Thymus (tissue), 11 donors: ENCODE measurements around the gene GPR137C. TPM values are rescaled to one million over a fixed set of nuclear protein-coding genes. Genes with fewer than 3 reads are reported as not detected.
"Not testable (repeated sequence)": the region's sequence is repeated elsewhere in the genome, so short reads cannot be mapped to it uniquely, and the experiment has no call there.

Experiments used
- DNase-seq, 9 donors: peaks; one replicate each; pipeline ENCODE4 v3.0.0-alpha.2; 2013; ENCODE audit warnings: low spot score in 9 of 9, low read depth in 6 of 9, missing footprints in 1 of 9
- H3K27ac ChIP-seq, 2 donors: one replicate each; pipeline ENCODE4 v1.5.1; 2013; ENCODE audit warnings: control low read depth in 1 of 2, low read depth in 1 of 2, low read length in 1 of 2, mild to moderate bottlenecking in 1 of 2, moderate library complexity in 1 of 2
- H3K27me3 ChIP-seq, 2 donors: one replicate each; pipeline ENCODE4 v1.5.1; 2013; ENCODE audit warnings: low read length in 1 of 2; ENCODE audit not compliant: control insufficient read depth in 2 of 2, insufficient read depth in 1 of 2
- H3K36me3 ChIP-seq, 2 donors: one replicate each; pipeline ENCODE4 v1.5.1; 2013; ENCODE audit warnings: low read length in 1 of 2, mild to moderate bottlenecking in 1 of 2, moderate library complexity in 1 of 2; ENCODE audit not compliant: control insufficient read depth in 2 of 2, insufficient read depth in 2 of 2
- H3K4me1 ChIP-seq, 2 donors: one replicate each; pipeline ENCODE4 v1.5.1; 2013; ENCODE audit warnings: low read length in 2 of 2; ENCODE audit not compliant: control insufficient read depth in 2 of 2, insufficient read depth in 2 of 2
- H3K4me3 ChIP-seq, 2 donors: one replicate each; pipeline ENCODE4 v1.5.1; 2013; ENCODE audit warnings: low read length in 2 of 2, control low read depth in 1 of 2, mild to moderate bottlenecking in 1 of 2
- H3K9me3 ChIP-seq, 2 donors: one replicate each; pipeline ENCODE4 v1.5.1; 2013; ENCODE audit warnings: low read length in 1 of 2, mild to moderate bottlenecking in 1 of 2; ENCODE audit not compliant: control insufficient read depth in 2 of 2, insufficient read depth in 1 of 2
- WGBS: extraction: QIAGEN DNeasy Blood & Tissue Kit; methylation state at CpG from one replicate; pipeline ENCODE4 v1.1.7; 2013; 5-methylcytosine and 5-hydroxymethylcytosine counted together
- polyA plus RNA-seq: library from polyadenylated mRNA; stranded (reverse); fragments of 200-250 nt; gene quantifications from one replicate; pipeline ENCODE4 v1.2.3, GENCODE V29; 2013
- total RNA-seq: library from RNA; stranded (reverse); fragments of 120-200 nt; gene quantifications from one replicate; pipeline ENCODE4 v1.2.4, GENCODE V29; 2013
- donor health status: healthy.

Gene GPR137C
- total and polyA plus RNA-seq, 2 donors, result 0.52 to 1.3 TPM

DNA sequence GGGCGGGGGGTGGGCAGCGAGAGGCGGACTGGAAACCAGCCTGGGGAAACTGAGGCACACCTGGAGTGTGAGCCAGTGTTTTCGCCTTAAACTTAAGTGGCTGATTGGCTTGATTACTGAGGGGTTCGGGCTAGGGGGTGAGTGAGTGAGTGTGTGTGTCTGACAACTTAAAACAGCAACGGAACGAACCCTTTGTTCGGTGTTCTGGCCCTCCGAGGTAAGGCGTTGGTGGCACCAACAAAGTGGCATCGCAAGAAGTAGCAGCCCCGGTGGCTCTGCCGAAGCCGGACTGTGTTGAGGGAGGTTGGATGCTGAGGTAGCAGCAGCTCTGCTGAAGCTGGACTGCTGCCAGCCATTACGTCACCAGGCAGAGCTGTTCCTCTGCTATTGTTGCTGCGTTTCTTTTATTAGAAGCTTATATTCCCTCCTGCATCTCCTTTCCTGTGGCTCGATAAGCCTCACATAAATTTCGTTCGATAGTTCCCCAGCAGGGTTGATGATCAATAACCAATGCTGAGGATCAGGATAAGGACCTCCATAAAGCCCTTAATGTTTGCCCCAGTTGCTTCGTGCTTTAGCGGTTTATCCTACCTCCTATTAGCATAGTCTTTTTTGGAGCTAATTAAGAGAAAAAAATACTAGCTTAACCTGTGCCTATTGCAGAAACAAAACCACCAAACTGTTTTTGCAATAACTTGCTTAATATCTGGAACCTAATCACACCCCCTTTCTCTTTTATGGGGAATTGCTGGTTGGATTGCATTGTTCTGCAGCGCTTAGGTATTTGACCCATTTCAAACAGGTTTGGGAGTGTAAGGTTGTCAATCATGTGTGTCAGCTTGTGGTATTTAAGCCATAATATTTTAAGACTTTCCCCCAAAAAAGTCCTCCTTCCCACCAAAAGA lies 1.3 kb downstream of the GPR137C start:
- no peaks in the 10 kb centered on the region for H3K36me3 ChIP-seq
- H3K27me3 ChIP-seq, result peaks cover 0 to 11% of the 10 kb centered on the region in 2 donors
- 8% methylated on average over 22 of the region's 22 CpGs for whole genome bisulfite sequencing
- H3K4me1 ChIP-seq, result peaks cover 17 to 18% of the 10 kb centered on the region in 2 donors
- no peaks in the 10 kb centered on the region for H3K9me3 ChIP-seq
- peak in 7 of 9 donors; percentile 39 to 80 (median 64) for DNase-seq
- H3K27ac ChIP-seq, result no peak overlapping the region
- peak overlapping the region; percentile 63 to 68 for H3K4me3 ChIP-seq

DNA sequence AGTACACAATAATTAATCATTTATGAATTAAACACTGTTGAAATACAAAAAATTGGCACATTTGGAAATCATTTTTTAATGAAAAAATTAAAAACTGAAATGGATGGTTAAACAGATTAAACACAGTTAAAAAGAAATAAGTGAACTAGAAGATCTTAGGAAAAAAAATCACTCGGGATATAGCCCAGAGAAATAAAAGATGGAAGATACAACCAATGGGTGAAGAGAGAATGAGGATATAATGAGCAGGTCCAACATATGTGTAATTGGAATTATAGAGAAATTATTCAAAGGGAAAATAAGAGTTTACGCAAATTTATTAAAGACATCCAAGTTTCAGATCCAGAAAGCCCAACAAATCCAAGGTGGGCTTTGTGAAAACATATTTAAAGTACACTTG lies 6.1 kb downstream of the GPR137C start:
- DNase-seq, result no peak
- Histone ChIP-seq H3K27me3 (peaks cover 0 to 7% of the 10 kb centered on the region in 2 donors), H3K27ac (no peak overlapping the region), H3K36me3 (no peaks in the 10 kb centered on the region), H3K4me3 (no peak overlapping the region), H3K4me1 (peaks cover 5 to 7% of the 10 kb centered on the region in 2 donors), H3K9me3 (no peaks in the 10 kb centered on the region)
- 99% methylated on average over 2 of the region's 2 CpGs for whole genome bisulfite sequencing

DNA sequence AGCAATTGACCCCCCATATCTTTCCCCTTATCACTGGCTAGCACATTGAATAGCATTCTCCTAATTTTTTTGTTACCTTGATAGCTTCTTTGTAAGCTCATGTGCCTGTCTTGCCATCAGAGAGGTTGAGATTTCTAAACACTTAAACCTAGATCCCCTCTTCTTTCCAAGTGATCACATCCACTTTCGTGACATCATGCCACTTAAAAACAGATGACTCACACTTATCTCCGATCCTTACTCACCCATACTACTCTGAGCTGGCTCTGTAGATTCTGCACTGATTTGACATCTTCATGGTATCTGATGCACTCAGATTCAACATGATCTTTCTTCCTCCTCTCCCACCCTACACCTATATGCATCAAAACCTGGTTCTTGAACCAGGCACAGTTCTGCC lies 10.5 kb downstream of the GPR137C start:
- Histone ChIP-seq H3K4me3 (no peak overlapping the region), H3K27me3 (no peaks in the 10 kb centered on the region), H3K36me3 (no peaks in the 10 kb centered on the region), H3K9me3 (no peaks in the 10 kb centered on the region), H3K4me1 (no peaks in the 10 kb centered on the region), H3K27ac (no peak overlapping the region)
- DNase-seq, result no peak
- 95% methylated on average over 2 of the region's 2 CpGs for WGBS

DNA sequence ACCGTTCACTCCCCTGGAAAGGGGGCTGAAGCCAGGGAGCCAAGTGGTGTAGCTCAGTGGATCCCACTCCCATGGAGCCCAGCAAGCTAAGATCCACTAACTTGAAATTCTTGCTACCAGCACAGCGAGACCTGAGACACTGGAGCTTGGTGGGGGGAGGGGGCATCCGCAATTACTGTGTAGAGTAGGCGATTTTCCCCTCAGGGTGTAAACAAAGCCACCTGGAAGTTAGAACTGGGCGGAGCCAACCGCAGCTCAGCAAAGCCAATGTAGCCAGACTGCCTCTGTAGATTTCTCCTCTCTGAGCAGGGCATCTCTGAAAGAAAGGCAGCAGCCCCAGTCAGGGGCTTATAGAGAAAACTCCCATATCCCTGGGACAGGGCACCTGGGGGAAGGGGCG lies 15.8 kb downstream of the GPR137C start:
- WGBS, result 98% methylated on average over 7 of the region's 7 CpGs
- H3K9me3 ChIP-seq, H3K27ac ChIP-seq, H3K4me3 ChIP-seq, H3K4me1 ChIP-seq, DNase-seq, H3K27me3 ChIP-seq, H3K36me3 ChIP-seq: not testable (repeated sequence)

GRCh38 chr14:52575858-52576257 lies 23.2 kb downstream of the GPR137C start:
- WGBS, result 98% methylated on average over 2 of the region's 2 CpGs
- H3K9me3 ChIP-seq, result no peaks in the 10 kb centered on the region

GRCh38 chr14:52583544-52583943 lies 30.9 kb downstream of the GPR137C start:
- Histone ChIP-seq H3K27ac (no peak overlapping the region), H3K9me3 (no peaks in the 10 kb centered on the region), H3K4me3 (no peak overlapping the region), H3K27me3 (no peaks in the 10 kb centered on the region), H3K4me1 (no peaks in the 10 kb centered on the region), H3K36me3 (no peaks in the 10 kb centered on the region)
- no peak for DNase-seq

More at GRCh38 chr14:52575858-52576257, 23.2 kb downstream of the GPR137C start:
- Histone ChIP-seq H3K4me3 (no peak overlapping the region), H3K36me3 (no peaks in the 10 kb centered on the region), H3K27ac (no peak overlapping the region), H3K4me1 (no peaks in the 10 kb centered on the region), H3K27me3 (no peaks in the 10 kb centered on the region)
- no peak for DNase-seq

GRCh38 chr14:52589646-52590045 lies 37.0 kb downstream of the GPR137C start:
- no peak for DNase-seq
- Histone ChIP-seq H3K4me3 (no peak overlapping the region), H3K36me3 (no peaks in the 10 kb centered on the region), H3K9me3 (no peaks in the 10 kb centered on the region), H3K4me1 (no peaks in the 10 kb centered on the region), H3K27ac (no peak overlapping the region), H3K27me3 (no peaks in the 10 kb centered on the region)
- 81% methylated on average over 4 of the region's 4 CpGs for WGBS

- WGBS, result 93% methylated on average over 1 of the region's 1 CpG
These were observed 37.7 kb downstream of the GPR137C start for GRCh38 chr14:52590318-52590717.

GRCh38 chr14:52596320-52596719 lies 43.7 kb downstream of the GPR137C start:
- H3K4me1 ChIP-seq, result no peaks in the 10 kb centered on the region
- H3K36me3 ChIP-seq, result no peaks in the 10 kb centered on the region
- H3K27me3 ChIP-seq, result no peaks in the 10 kb centered on the region
- H3K27ac ChIP-seq, result no peak overlapping the region
- H3K9me3 ChIP-seq, result no peaks in the 10 kb centered on the region
- WGBS, result 94% methylated on average over 10 of the region's 10 CpGs
- H3K4me3 ChIP-seq, result no peak overlapping the region
- no peak for DNase-seq

More at GRCh38 chr14:52590318-52590717, 37.7 kb downstream of the GPR137C start:
- no peaks in the 10 kb centered on the region for H3K4me1 ChIP-seq
- no peak overlapping the region for H3K27ac ChIP-seq
- H3K4me3 ChIP-seq, result no peak overlapping the region
- no peaks in the 10 kb centered on the region for H3K36me3 ChIP-seq
- DNase-seq, result no peak
- H3K9me3 ChIP-seq, result no peaks in the 10 kb centered on the region
- no peaks in the 10 kb centered on the region for H3K27me3 ChIP-seq
